ENCODE data around the gene MYZAP. TPM values are rescaled to one million over a fixed set of nuclear protein-coding genes. Genes with fewer than 3 reads are reported as not detected.

MYZAP gene
- total RNA-seq, 1 experiment from 2014 or later, result not detected

DNA sequence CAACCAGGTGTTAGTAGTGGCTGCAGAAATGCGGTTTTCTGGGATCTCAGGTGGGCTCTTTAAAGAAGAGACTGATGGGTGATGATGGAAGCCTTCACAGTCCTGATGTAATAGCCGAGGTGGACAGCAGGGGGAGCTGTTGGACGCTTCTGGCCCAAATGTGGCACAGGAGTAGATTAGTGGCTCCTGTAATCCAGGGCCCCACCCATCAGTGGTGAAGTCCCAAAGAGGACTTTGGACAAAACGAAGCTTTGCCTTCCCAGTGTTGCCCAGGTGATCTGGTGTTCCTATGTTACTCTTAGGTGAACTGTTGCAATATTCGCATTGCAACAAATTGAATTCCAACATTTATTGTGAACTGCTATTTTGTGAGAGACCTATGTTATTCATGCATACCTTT lies 31.8 kb upstream of the MYZAP start:
- Histone ChIP-seq H3K36me3 (ENCODE audit: insufficient read depth, low read length, poor library complexity, severe bottlenecking) (no peaks in the 10 kb centered on the region), H3K27me3 (replicated peaks; ENCODE audit: insufficient read depth, low read depth, low read length, poor library complexity) (no peaks in the 10 kb centered on the region), H3K4me3 (ENCODE audit: low read depth, low read length, poor library complexity, severe bottlenecking) (no peak overlapping the region), H3K27ac (ENCODE audit: low read depth, low read length, poor library complexity, severe bottlenecking) (no peak overlapping the region), H3K9me3 (ENCODE audit: low read depth, low read length, poor library complexity, severe bottlenecking) (no peaks in the 10 kb centered on the region), H3K4me1 (ENCODE audit: insufficient read depth, low read length, poor library complexity, severe bottlenecking) (peaks cover 5% of the 10 kb centered on the region)
- no TSS peak for BruUV-seq (replicated peaks)
- DNase-seq (ENCODE audit: low spot score), result peak; percentile 73
- CTCF ChIA-PET, result interaction anchor here (0.6 to 1.5 kb wide), 4 partner anchors 8 to 511 kb away, joined by 3 to 4 read pairs (median 3); no protein-coding TSS in a partner anchor
- intact Hi-C loops (cut with micrococcal nuclease; ENCODE audit: unreplicated experiment), result loop anchor here (2.0 to 10.0 kb wide), 3 partner anchors 105 to 623 kb away; no protein-coding TSS in a partner anchor
- TF ChIP-seq, protein P1, sequence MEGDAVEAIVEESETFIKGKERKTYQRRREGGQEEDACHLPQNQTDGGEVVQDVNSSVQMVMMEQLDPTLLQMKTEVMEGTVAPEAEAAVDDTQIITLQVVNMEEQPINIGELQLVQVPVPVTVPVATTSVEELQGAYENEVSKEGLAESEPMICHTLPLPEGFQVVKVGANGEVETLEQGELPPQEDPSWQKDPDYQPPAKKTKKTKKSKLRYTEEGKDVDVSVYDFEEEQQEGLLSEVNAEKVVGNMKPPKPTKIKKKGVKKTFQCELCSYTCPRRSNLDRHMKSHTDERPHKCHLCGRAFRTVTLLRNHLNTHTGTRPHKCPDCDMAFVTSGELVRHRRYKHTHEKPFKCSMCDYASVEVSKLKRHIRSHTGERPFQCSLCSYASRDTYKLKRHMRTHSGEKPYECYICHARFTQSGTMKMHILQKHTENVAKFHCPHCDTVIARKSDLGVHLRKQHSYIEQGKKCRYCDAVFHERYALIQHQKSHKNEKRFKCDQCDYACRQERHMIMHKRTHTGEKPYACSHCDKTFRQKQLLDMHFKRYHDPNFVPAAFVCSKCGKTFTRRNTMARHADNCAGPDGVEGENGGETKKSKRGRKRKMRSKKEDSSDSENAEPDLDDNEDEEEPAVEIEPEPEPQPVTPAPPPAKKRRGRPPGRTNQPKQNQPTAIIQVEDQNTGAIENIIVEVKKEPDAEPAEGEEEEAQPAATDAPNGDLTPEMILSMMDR (conservative IDR thresholded peaks at IDR 0.05; ENCODE audit: low read depth, low read length), result peak; percentile 94
- no peak for TF ChIP-seq EZH2 (IDR thresholded peaks at IDR 0.05; ENCODE audit: borderline replicate concordance, low read depth, low read length, poor library complexity, severe bottlenecking)
- POLR2A ChIA-PET (ENCODE audit: low non-redundant PET), result no interaction called here

- no TSS peak for BruUV-seq (replicated peaks)
- no peak overlapping the region for H3K27ac ChIP-seq (ENCODE audit: low read depth, low read length, poor library complexity, severe bottlenecking)
- no peaks in the 10 kb centered on the region for H3K4me1 ChIP-seq (ENCODE audit: insufficient read depth, low read length, poor library complexity, severe bottlenecking)
- no peaks in the 10 kb centered on the region for H3K36me3 ChIP-seq (ENCODE audit: insufficient read depth, low read length, poor library complexity, severe bottlenecking)
- no peaks in the 10 kb centered on the region for H3K9me3 ChIP-seq (ENCODE audit: low read depth, low read length, poor library complexity, severe bottlenecking)
- CTCF ChIA-PET, result interaction anchor here (0.7 kb wide), 1 partner anchor 1030 kb away, joined by 4 read pairs; no protein-coding TSS in a partner anchor
- no peak overlapping the region for H3K4me3 ChIP-seq (ENCODE audit: low read depth, low read length, poor library complexity, severe bottlenecking)
- H3K27me3 ChIP-seq (replicated peaks; ENCODE audit: insufficient read depth, low read depth, low read length, poor library complexity), result no peaks in the 10 kb centered on the region
- POLR2A ChIA-PET (ENCODE audit: low non-redundant PET), result no interaction called here
- peak; percentile 80 for DNase-seq (ENCODE audit: low spot score)
- intact Hi-C loops (cut with micrococcal nuclease; ENCODE audit: unreplicated experiment), result loop anchor here (2.0 to 10.0 kb wide), 3 partner anchors 104 to 622 kb away; no protein-coding TSS in a partner anchor
- TF ChIP-seq, protein P1 (conservative IDR thresholded peaks at IDR 0.05; ENCODE audit: low read depth, low read length), result peak; percentile 91
- no peak for TF ChIP-seq EZH2 (IDR thresholded peaks at IDR 0.05; ENCODE audit: borderline replicate concordance, low read depth, low read length, poor library complexity, severe bottlenecking)
Observed at GRCh38 chr15:57561041-57561711, 30.5 kb upstream of the MYZAP start.

DNA sequence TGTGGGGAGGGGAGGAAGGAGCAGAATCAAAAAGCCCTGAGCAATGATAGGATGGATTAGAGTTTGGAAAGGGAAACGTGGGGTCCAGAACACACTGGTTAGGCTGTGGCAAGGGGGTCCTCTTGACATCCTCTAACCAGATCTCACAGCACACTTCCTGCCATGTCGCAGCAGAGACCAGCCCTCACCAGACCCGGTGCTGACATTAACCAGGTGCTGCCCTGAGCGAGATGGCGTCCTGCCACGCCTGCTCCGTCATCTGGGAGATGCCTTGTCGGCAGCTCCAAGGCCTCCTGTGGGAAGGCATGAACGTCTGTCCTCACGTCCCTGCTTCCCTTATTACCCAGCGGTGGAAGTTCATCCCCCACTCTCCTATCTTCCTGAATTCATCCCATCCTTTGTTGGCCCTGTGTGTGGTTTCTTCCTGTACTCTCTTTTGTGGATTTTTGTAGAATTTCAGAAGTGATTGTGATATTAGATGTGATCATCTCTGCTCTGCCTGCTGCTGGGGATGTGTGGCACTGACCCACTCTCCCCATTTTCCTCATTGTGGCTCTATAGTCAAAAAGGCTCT lies 29.4 kb upstream of the MYZAP start:
- Histone ChIP-seq H3K4me1 (ENCODE audit: insufficient read depth, low read length, poor library complexity, severe bottlenecking) (no peaks in the 10 kb centered on the region), H3K9me3 (ENCODE audit: low read depth, low read length, poor library complexity, severe bottlenecking) (no peaks in the 10 kb centered on the region), H3K27ac (ENCODE audit: low read depth, low read length, poor library complexity, severe bottlenecking) (no peak overlapping the region), H3K4me3 (ENCODE audit: low read depth, low read length, poor library complexity, severe bottlenecking) (no peak overlapping the region), H3K36me3 (ENCODE audit: insufficient read depth, low read length, poor library complexity, severe bottlenecking) (no peaks in the 10 kb centered on the region), H3K27me3 (replicated peaks; ENCODE audit: insufficient read depth, low read depth, low read length, poor library complexity) (no peaks in the 10 kb centered on the region)
- intact Hi-C loops (cut with micrococcal nuclease; ENCODE audit: unreplicated experiment), result loop anchor here (10.0 kb wide), 1 partner anchor 103 kb away; no protein-coding TSS in a partner anchor
- ChIA-PET POLR2A (ENCODE audit: low non-redundant PET) (no interaction called here), CTCF (no interaction called here)
- no TSS peak for BruUV-seq (replicated peaks)
- no peak for DNase-seq (ENCODE audit: low spot score)
- no peak for TF ChIP-seq EZH2 (IDR thresholded peaks at IDR 0.05; ENCODE audit: borderline replicate concordance, low read depth, low read length, poor library complexity, severe bottlenecking)
- TF ChIP-seq, protein P1 (conservative IDR thresholded peaks at IDR 0.05; ENCODE audit: low read depth, low read length), result no peak
